ENCODE results near the gene PIK3CA.
A peak's percentile ranks its signal among the peaks of the same experiment; 100 is the strongest.

Gene PIK3CA

DNA sequence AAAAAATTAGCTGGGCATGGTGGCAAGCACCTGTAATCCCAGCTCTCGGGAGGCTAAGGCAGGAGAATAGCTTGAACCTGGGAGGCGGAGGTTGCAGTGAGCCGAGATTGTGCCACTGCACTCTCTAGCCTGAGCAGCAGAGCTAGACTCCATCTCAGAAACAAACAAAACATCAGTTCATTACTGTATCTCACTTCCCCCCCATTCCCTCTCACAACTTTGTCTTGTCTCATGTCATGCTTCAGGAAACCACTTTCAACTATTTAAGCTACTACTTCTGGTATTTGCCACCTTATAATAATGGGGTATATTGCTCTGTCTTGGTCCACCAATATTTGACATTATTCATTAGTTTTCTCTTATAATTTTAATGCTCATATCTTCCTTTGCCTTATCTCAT is 26.2 kb downstream of the PIK3CA start:
- Histone ChIP-seq H3K18ac (ENCODE audit: low read length) (no peak overlapping the region), H3K27me3 (ENCODE audit: insufficient read depth, low read length, poor library complexity) (no peaks in the 10 kb centered on the region), H3K4me3 (ENCODE audit: low read length) (no peak overlapping the region), H3K79me2 (ENCODE audit: control insufficient read depth, insufficient read depth, low read length) (peaks cover 5% of the 10 kb centered on the region), H3K36me3 (ENCODE audit: control insufficient read depth, insufficient read depth, low read length) (no peaks in the 10 kb centered on the region), H3K4me2 (ENCODE audit: low read length) (no peak overlapping the region), H3K9ac (ENCODE audit: low read length) (no peak overlapping the region), H3K79me1 (ENCODE audit: low read length) (peaks cover 3% of the 10 kb centered on the region), H3K4ac (ENCODE audit: low read depth, low read length) (no peak overlapping the region), H2BK15ac (replicated peaks; ENCODE audit: low read depth) (no peak overlapping the region), H3K4me1 (ENCODE audit: control insufficient read depth, low read depth, low read length) (peaks cover 2% of the 10 kb centered on the region), H4K8ac (ENCODE audit: low read depth, low read length) (no peak overlapping the region), H3K27ac (ENCODE audit: low read depth, low read length) (no peak overlapping the region), H2BK5ac (ENCODE audit: low read length) (no peak overlapping the region), H2BK120ac (ENCODE audit: low read depth, low read length) (no peak overlapping the region), H2AK5ac (ENCODE audit: low read length) (no peak overlapping the region), H4K5ac (ENCODE audit: low read length) (no peak overlapping the region), H3K23ac (ENCODE audit: low read length) (no peak overlapping the region), H3K56ac (ENCODE audit: low read length) (no peak overlapping the region)
- DNase-seq, result no peak
- no CpG with 5 or more reads among the region's 3 CpGs for WGBS (ENCODE audit: extremely low coverage, insufficient coverage, low lambda C conversion rate)

DNA sequence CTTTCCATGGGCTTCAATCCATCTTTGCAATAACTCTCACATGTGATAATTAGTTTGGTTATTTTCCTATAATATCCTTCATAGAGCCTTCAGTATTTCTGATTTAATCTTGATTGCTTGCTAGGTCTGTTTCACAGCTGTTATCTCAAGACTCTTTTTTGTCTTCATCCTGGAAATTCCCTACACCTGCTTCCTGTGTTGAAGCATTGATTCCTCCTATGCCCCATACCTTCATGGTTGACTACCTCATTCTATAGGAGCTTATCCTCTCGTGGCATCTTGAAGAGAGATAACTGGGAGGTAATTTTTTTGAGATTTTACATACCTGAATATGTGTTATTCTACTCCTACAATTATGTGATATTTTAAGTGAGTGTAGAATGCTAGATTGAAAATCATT is 26.7 kb downstream of the PIK3CA start:
- H2BK5ac ChIP-seq (ENCODE audit: low read length), result no peak overlapping the region
- H3K4me2 ChIP-seq (ENCODE audit: low read length), result no peak overlapping the region
- peaks cover 2% of the 10 kb centered on the region for H3K4me1 ChIP-seq (ENCODE audit: control insufficient read depth, low read depth, low read length)

DNA sequence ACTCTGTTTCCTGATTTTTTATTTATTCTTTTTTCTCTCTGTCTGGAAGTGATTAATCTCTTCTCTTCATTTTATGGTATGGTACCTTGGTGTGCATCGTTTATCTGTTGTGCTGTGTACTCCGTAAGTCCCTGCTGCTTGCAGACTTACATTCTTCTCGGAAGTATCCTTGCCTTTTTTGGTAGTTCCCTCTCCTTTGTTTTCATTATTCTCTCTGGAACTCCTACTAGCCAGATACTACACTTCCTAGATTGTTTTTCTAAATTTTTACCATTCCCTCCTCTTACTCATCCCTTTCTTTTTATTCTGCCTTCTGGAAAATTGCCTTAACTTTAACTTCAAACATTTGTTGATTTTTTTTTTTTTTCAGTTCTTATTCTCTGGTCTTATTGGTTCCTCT is 27.2 kb downstream of the PIK3CA start:
- no CpG with 5 or more reads among the region's 3 CpGs for WGBS (ENCODE audit: extremely low coverage, insufficient coverage, low lambda C conversion rate)
- no peak overlapping the region for H3K27ac ChIP-seq (ENCODE audit: low read depth, low read length)
- no peak overlapping the region for H3K56ac ChIP-seq (ENCODE audit: low read length)
- no peak overlapping the region for H3K9ac ChIP-seq (ENCODE audit: low read length)
- no peak overlapping the region for H2BK5ac ChIP-seq (ENCODE audit: low read length)
- no peaks in the 10 kb centered on the region for H3K36me3 ChIP-seq (ENCODE audit: control insufficient read depth, insufficient read depth, low read length)
- H4K5ac ChIP-seq (ENCODE audit: low read length), result no peak overlapping the region
- H3K18ac ChIP-seq (ENCODE audit: low read length), result no peak overlapping the region
- H3K23ac ChIP-seq (ENCODE audit: low read length), result no peak overlapping the region
- no peak overlapping the region for H4K8ac ChIP-seq (ENCODE audit: low read depth, low read length)
- H3K4me2 ChIP-seq (ENCODE audit: low read length), result no peak overlapping the region
- peaks cover 5% of the 10 kb centered on the region for H3K79me2 ChIP-seq (ENCODE audit: control insufficient read depth, insufficient read depth, low read length)
- H2BK120ac ChIP-seq (ENCODE audit: low read depth, low read length), result no peak overlapping the region
- no peak for DNase-seq
- H3K4me3 ChIP-seq (ENCODE audit: low read length), result no peak overlapping the region
- no peak overlapping the region for H2BK15ac ChIP-seq (replicated peaks; ENCODE audit: low read depth)
- no peaks in the 10 kb centered on the region for H3K27me3 ChIP-seq (ENCODE audit: insufficient read depth, low read length, poor library complexity)
- peaks cover 2% of the 10 kb centered on the region for H3K4me1 ChIP-seq (ENCODE audit: control insufficient read depth, low read depth, low read length)
- H3K4ac ChIP-seq (ENCODE audit: low read depth, low read length), result no peak overlapping the region
- H3K79me1 ChIP-seq (ENCODE audit: low read length), result peaks cover 3% of the 10 kb centered on the region
- no peak overlapping the region for H2AK5ac ChIP-seq (ENCODE audit: low read length)

More for the DNA sequence above, 26.7 kb downstream of the PIK3CA start:
- H3K79me1 ChIP-seq (ENCODE audit: low read length), result peaks cover 3% of the 10 kb centered on the region
- no peaks in the 10 kb centered on the region for H3K27me3 ChIP-seq (ENCODE audit: insufficient read depth, low read length, poor library complexity)
- no peak overlapping the region for H3K4ac ChIP-seq (ENCODE audit: low read depth, low read length)
- no peak overlapping the region for H3K4me3 ChIP-seq (ENCODE audit: low read length)
- no peak overlapping the region for H3K9ac ChIP-seq (ENCODE audit: low read length)
- no peak overlapping the region for H3K18ac ChIP-seq (ENCODE audit: low read length)
- H3K23ac ChIP-seq (ENCODE audit: low read length), result no peak overlapping the region
- no peak overlapping the region for H2BK120ac ChIP-seq (ENCODE audit: low read depth, low read length)
- DNase-seq, result peak; percentile 39
- H3K36me3 ChIP-seq (ENCODE audit: control insufficient read depth, insufficient read depth, low read length), result no peaks in the 10 kb centered on the region
- no peak overlapping the region for H3K27ac ChIP-seq (ENCODE audit: low read depth, low read length)
- H4K5ac ChIP-seq (ENCODE audit: low read length), result no peak overlapping the region
- no peak overlapping the region for H4K8ac ChIP-seq (ENCODE audit: low read depth, low read length)
- no peak overlapping the region for H3K56ac ChIP-seq (ENCODE audit: low read length)
- no peak overlapping the region for H2BK15ac ChIP-seq (replicated peaks; ENCODE audit: low read depth)
- no peak overlapping the region for H2AK5ac ChIP-seq (ENCODE audit: low read length)
- no CpG with 5 or more reads among the region's 1 CpG for WGBS (ENCODE audit: extremely low coverage, insufficient coverage, low lambda C conversion rate)
- peaks cover 5% of the 10 kb centered on the region for H3K79me2 ChIP-seq (ENCODE audit: control insufficient read depth, insufficient read depth, low read length)

DNA sequence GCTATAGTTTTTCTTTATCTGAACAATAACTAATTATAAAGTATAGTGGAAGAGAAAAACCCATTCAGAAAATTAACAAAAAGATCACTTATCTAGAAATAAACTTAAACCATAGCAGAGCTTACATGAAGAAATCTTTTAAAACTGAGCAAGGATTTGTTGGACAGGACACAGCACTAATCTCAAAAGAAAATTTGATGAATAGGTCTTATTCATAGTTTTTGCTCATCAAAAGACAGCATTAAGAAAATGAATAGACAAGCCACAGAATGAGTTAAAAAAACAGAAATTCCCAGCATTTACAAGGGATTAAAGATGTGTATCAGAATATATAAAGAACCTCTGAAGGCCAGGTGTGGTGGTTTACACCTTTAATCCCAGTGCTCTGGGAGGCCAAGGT is 29.5 kb downstream of the PIK3CA start:
- H3K9ac ChIP-seq (ENCODE audit: low read length), result no peak overlapping the region
- no peak overlapping the region for H3K27ac ChIP-seq (ENCODE audit: low read depth, low read length)
- DNase-seq, result no peak
- H3K4ac ChIP-seq (ENCODE audit: low read depth, low read length), result no peak overlapping the region
- no peak overlapping the region for H2BK15ac ChIP-seq (replicated peaks; ENCODE audit: low read depth)
- H3K4me1 ChIP-seq (ENCODE audit: control insufficient read depth, low read depth, low read length), result peaks cover 2% of the 10 kb centered on the region
- H2BK120ac ChIP-seq (ENCODE audit: low read depth, low read length), result no peak overlapping the region
- no peak overlapping the region for H3K56ac ChIP-seq (ENCODE audit: low read length)
- H2BK5ac ChIP-seq (ENCODE audit: low read length), result no peak overlapping the region
- no peak overlapping the region for H3K4me2 ChIP-seq (ENCODE audit: low read length)
- no peaks in the 10 kb centered on the region for H3K27me3 ChIP-seq (ENCODE audit: insufficient read depth, low read length, poor library complexity)
- peaks cover 4% of the 10 kb centered on the region for H3K79me1 ChIP-seq (ENCODE audit: low read length)
- peaks cover 7% of the 10 kb centered on the region for H3K79me2 ChIP-seq (ENCODE audit: control insufficient read depth, insufficient read depth, low read length)
- H4K5ac ChIP-seq (ENCODE audit: low read length), result no peak overlapping the region
- H3K4me3 ChIP-seq (ENCODE audit: low read length), result no peak overlapping the region
- H3K23ac ChIP-seq (ENCODE audit: low read length), result no peak overlapping the region
- H2AK5ac ChIP-seq (ENCODE audit: low read length), result no peak overlapping the region
- H3K18ac ChIP-seq (ENCODE audit: low read length), result no peak overlapping the region
- no peaks in the 10 kb centered on the region for H3K36me3 ChIP-seq (ENCODE audit: control insufficient read depth, insufficient read depth, low read length)
- H4K8ac ChIP-seq (ENCODE audit: low read depth, low read length), result no peak overlapping the region

DNA sequence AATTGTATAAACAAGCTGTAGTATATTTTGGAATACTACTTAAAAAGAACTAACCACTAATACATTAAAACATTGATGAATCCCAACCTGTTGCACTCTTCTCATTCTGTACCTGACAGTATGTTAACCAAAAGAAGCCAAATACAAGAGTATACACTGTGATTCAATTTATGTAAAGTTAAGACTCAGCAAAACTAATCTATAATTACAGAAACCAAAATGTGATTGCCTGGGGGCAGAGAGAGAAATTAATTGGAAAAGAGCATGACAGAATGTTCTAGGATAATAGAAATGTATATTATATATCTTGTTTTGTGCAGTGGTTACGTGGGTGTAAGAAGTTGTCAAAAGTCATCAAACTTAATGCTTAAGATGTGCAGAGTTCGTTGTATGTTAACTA is 31.1 kb downstream of the PIK3CA start:
- Histone ChIP-seq H3K79me2 (ENCODE audit: control insufficient read depth, insufficient read depth, low read length) (peaks cover 10% of the 10 kb centered on the region), H3K27ac (ENCODE audit: low read depth, low read length) (no peak overlapping the region), H3K4me2 (ENCODE audit: low read length) (no peak overlapping the region), H3K4me1 (ENCODE audit: control insufficient read depth, low read depth, low read length) (peaks cover 2% of the 10 kb centered on the region), H3K9ac (ENCODE audit: low read length) (no peak overlapping the region), H2AK5ac (ENCODE audit: low read length) (no peak overlapping the region), H3K4ac (ENCODE audit: low read depth, low read length) (no peak overlapping the region), H4K8ac (ENCODE audit: low read depth, low read length) (no peak overlapping the region), H3K4me3 (ENCODE audit: low read length) (no peak overlapping the region), H3K36me3 (ENCODE audit: control insufficient read depth, insufficient read depth, low read length) (no peaks in the 10 kb centered on the region), H3K56ac (ENCODE audit: low read length) (no peak overlapping the region), H3K27me3 (ENCODE audit: insufficient read depth, low read length, poor library complexity) (no peaks in the 10 kb centered on the region), H3K18ac (ENCODE audit: low read length) (no peak overlapping the region), H2BK5ac (ENCODE audit: low read length) (no peak overlapping the region), H2BK120ac (ENCODE audit: low read depth, low read length) (no peak overlapping the region), H3K23ac (ENCODE audit: low read length) (no peak overlapping the region), H4K5ac (ENCODE audit: low read length) (no peak overlapping the region), H2BK15ac (replicated peaks; ENCODE audit: low read depth) (no peak overlapping the region), H3K79me1 (ENCODE audit: low read length) (peaks cover 7% of the 10 kb centered on the region)
- DNase-seq, result no peak
- WGBS (ENCODE audit: extremely low coverage, insufficient coverage, low lambda C conversion rate), result no CpG with 5 or more reads among the region's 2 CpGs

DNA sequence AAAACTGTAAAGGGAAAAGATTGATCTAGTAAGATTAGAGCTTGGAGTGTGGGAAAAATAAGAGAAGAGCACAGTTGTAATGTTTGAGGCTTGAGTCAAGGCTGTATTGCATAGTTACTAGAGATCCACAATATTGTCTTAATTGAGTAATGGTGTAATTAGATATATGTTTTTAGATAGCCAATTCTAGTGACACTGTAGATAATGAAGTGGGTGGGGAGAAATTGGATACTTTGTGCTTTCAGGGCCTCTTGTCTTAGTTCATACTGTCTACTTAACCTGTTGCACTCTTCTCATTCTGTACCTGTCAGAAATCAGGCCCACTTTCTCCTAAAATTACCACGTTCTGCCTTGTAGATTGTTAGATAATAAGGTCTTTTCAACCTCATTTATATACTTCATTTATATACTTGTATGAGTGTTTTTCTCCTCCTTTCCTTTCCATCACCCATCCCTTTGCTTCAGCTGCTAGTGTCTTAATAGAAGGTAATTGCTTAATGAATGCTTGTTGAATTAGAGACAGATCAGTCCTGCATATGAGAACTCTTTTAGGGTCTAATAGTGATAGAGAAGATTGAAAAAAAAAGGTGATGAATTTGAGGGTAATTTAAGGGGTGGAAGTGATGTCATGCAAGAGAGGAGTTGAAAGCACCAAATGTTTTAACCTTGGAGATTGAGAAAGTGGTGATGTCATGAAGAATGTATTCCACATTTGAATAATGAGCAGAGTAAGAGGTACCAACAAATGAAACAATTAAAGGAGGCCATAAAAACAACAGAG is 32.0 kb downstream of the PIK3CA start:
- Histone ChIP-seq H3K27me3 (ENCODE audit: insufficient read depth, low read length, poor library complexity) (no peaks in the 10 kb centered on the region), H3K79me2 (ENCODE audit: control insufficient read depth, insufficient read depth, low read length) (peaks cover 8% of the 10 kb centered on the region), H4K8ac (ENCODE audit: low read depth, low read length) (no peak overlapping the region), H2AK5ac (ENCODE audit: low read length) (no peak overlapping the region), H3K9ac (ENCODE audit: low read length) (no peak overlapping the region), H3K23ac (ENCODE audit: low read length) (no peak overlapping the region), H4K5ac (ENCODE audit: low read length) (no peak overlapping the region), H3K18ac (ENCODE audit: low read length) (no peak overlapping the region), H3K4me3 (ENCODE audit: low read length) (no peak overlapping the region), H3K27ac (ENCODE audit: low read depth, low read length) (no peak overlapping the region), H3K4ac (ENCODE audit: low read depth, low read length) (no peak overlapping the region), H2BK5ac (ENCODE audit: low read length) (no peak overlapping the region), H2BK120ac (ENCODE audit: low read depth, low read length) (no peak overlapping the region), H3K4me1 (ENCODE audit: control insufficient read depth, low read depth, low read length) (peaks cover 2% of the 10 kb centered on the region), H3K79me1 (ENCODE audit: low read length) (peaks cover 7% of the 10 kb centered on the region), H3K36me3 (ENCODE audit: control insufficient read depth, insufficient read depth, low read length) (no peaks in the 10 kb centered on the region), H3K4me2 (ENCODE audit: low read length) (no peak overlapping the region), H3K56ac (ENCODE audit: low read length) (no peak overlapping the region), H2BK15ac (replicated peaks; ENCODE audit: low read depth) (no peak overlapping the region)
- peak; percentile 77 for DNase-seq
- no CpG with 5 or more reads among the region's 1 CpG for WGBS (ENCODE audit: extremely low coverage, insufficient coverage, low lambda C conversion rate)

All from mesendoderm (in vitro differentiated cells).